HG02870 (cell line): ENCODE results near the gene SRSF7.
"Not testable (repeated sequence)": the region's sequence is repeated elsewhere in the genome, so short reads cannot be mapped to it uniquely, and the experiment has no call there.

ENCODE experiments used
- ATAC-seq: cut with Tn5 transposase; IDR thresholded peaks from one replicate; pipeline ENCODE4 v1.9.1; 2021; ENCODE audit warnings: mild to moderate bottlenecking, moderate library complexity; ENCODE audit not compliant: unreplicated experiment

SRSF7 gene

DNA sequence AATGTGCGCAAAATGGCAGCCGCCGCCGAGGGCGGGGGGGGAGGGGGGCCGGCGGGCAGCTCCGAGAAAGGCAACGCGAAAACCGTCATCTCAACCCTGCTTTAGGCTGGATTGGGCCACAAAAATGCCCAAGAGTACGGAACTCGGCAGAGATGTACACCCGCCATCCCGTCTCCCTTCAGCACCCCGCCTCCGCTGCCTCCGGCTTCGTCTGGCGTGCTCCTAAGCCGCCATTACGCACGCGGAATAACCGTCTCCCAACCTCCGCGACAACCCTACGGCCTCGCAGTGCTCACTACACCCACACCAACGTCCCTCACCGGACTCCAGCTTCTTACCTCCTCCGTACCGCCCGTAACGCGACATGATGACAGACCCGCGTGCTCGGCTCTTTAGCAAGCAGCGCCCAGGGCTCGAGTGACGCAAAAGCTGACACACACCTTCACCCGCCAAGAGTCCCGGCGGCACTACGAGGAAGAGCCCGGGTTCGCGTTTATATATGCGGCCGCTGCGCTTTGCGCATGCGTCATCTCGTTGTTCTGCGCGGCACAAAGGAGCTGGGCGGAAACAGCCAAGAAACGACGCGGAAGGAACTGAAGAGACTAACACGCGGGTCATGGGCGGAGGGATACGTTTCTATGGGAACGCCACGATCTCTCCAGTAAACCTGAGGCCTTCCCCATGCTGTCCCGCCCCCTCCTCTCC is at the start of gene SRSF7:
Gene SRSF7 (minus strand): TSS at position 471 of the 705 bp plus-strand sequence. CDS start 105 bp downstream, at position 366.
- peak; percentile 76 for ATAC-seq

GRCh38 chr2:38797953-38798352 is 46.8 kb upstream of the SRSF7 start:
- no peak for ATAC-seq

DNA sequence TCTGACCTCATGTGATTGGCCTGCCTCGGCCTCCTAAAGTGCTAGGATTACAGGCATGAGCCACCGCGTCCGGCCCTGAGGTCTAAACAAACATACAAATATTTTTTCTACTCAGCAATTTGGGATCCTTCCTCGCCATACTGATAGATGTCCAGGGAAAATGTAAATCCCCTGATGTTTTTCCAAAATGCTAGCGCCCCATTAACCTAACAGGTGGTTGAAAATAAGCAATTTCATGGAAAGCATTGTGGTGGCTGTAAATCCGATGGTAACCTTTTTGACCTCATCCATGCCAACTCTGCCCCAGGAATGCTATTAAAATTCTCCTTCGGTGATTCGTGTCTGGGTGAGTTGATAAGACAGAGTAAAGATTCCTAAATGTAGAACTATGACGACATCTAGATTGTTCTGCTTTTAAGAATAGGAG is 46.1 kb upstream of the SRSF7 start:
- ATAC-seq: no peak

GRCh38 chr2:38795016-38795415 is 43.9 kb upstream of the SRSF7 start:
- not testable (repeated sequence) for ATAC-seq

GRCh38 chr2:38794235-38794946 is 43.2 kb upstream of the SRSF7 start:
- ATAC-seq: no peak

DNA sequence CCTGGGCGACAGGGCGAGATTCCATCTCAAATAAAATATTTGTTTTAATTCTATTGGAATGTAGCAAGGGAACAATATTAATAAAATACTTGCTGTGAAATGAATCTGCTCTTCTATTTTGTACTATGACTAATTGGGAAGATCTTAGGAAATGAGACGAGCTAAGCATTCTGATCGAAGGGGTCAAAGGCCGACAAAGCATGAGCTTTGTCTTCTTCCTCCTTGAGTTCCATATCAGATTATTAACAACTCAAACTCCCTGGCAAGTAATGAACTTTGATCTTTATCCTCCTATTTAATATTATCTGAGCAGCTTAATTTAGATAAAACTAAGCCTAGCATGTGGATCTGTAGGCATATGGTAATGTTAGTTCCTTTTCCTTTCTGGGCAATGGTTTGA is 42.4 kb upstream of the SRSF7 start:
- no peak for ATAC-seq

- no peak for ATAC-seq
These were observed 41.6 kb upstream of the SRSF7 start for GRCh38 chr2:38792751-38793150.

- not testable (repeated sequence) for ATAC-seq
These were observed 41.2 kb upstream of the SRSF7 start for GRCh38 chr2:38792321-38792720.

DNA sequence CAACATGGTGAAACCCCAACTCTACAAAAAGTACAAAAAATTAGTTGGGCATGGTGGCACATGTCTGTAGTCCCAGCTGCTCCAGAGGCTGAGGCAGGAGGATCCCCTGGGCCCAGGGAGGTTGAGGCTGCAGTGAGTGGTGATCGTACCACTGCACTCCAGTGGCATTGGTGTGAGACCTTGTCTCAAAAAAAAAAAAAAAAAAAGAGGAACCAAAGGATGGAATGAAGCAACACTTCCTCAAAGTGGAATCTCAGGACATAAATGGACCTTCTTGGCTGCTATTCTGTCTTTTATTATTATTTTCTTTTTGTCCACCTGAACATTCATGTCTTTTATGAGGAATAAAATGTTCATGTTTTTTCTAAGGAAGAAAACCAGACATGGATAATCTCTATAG is 40.6 kb upstream of the SRSF7 start:
- no peak for ATAC-seq

DNA sequence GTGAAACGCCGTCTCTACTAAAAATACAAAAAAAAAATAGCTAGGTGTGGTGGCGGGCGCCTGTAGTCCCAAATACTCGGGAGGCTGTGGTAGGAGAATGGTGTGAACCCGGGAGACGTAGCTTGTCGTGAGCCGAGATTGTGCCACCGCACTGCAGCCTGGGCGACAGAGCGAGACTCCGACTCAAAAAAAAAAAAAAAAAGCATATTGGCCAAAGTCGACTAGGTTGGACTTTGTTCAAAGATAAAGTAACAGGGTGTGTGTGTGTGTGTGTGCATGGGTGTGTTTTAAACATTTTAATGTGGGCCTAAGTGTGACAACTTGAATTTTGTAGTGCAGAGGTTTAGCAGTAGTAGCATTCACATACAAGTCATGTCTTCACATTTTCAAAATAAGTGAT is 38.5 kb upstream of the SRSF7 start:
- ATAC-seq: no peak

- ATAC-seq: no peak
These were observed 37.1 kb upstream of the SRSF7 start for GRCh38 chr2:38788306-38788705.

DNA sequence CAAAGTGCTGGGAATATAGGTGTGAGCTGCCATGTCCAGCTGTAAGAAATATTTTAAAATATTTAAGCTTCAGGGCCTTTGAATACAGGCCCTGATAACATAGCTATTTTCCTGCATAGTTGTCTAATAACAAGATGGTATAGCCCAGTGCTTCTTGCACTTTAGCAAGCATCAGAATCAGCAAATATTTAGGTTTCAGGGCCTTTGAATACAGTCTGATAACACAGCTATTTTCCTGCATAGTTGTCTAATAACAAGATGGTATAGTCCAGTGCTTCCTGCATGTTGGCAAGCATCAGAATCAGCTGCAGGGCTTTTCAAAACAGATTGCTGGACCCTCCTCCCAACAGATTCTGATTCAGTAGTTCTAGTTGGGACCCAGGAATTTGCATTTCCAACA is 32.4 kb upstream of the SRSF7 start:
- ATAC-seq: no peak

DNA sequence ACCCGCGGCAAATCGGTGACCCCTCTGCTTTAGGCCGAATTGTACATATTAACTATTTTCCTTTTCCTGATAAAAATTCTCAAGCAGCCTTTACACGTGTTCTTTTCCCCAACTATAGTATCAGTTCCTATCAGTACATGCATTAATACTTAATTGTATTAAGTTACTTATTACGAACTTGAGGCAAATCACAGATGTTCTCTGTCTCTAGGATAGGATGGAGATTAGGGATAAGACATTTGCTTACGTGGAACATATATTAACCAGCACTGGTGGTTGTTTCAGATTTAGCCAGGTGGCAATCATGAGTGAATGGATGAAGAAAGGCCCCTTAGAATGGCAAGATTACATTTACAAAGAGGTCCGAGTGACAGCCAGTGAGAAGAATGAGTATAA is 27.5 kb upstream of the SRSF7 start:
- ATAC-seq: no peak

DNA sequence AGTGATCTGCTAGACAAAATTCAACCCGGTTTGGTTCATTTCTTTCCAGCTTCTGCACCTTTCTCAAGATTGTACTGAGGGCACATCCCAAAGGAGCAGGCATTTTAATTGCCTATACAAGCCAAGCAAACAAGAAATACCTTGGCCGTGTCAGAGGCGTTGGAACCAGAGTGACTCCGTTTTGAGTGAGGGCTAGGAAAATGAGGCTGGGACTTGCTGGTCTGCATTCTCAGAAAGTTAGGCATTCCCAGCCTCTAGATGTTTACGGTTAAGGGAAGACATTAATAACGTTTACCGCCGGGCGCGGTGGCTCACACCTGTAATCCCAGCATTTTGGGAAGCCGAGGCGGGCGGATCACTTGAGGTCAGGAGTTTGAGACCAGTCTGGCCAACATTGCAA is 25.4 kb upstream of the SRSF7 start:
- no peak for ATAC-seq

GRCh38 chr2:38775921-38776225 is 24.7 kb upstream of the SRSF7 start:
- no peak for ATAC-seq

- ATAC-seq: no peak
These were observed 24.1 kb upstream of the SRSF7 start for GRCh38 chr2:38775097-38775920.

DNA sequence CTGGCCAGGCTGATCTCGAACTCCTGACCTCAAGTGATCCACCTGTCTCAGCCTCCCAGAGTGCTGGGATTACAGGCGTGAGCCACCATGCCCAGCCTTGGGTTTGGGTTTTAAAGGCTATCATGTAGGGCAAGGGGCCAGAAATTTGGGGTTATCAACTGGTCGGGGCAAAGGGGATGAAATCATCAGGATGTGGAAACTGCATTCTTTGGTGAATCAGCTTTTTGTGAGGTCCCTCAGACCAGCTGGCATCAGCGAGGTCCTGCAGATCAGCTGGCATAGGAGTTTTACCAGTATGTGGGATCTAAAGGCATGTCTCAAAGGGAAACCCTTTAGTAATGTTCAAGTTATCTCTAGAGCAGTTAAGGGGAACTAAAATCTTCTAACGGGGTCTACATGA is 20.5 kb upstream of the SRSF7 start:
- no peak for ATAC-seq

DNA sequence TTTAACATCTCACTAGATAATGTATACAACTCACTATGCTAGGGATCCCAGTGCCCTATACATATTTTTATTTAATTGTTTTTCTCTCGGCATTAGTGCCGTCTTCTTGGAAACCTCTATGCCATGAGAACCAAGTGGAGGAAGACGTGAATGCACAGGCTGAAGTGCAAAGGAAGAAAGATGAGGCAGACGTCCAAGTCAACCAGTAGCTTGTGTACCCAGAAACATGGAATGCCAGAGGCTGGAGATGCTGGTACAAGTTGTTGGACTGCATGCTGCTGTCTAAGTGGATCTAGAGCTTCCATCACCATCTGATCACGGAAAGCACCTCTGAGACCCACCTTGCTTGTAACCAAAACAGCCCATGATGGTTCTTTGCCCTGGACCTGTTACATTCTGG is 14.4 kb upstream of the SRSF7 start:
- no peak for ATAC-seq

- ATAC-seq: no peak
These were observed 14.0 kb upstream of the SRSF7 start for GRCh38 chr2:38765149-38765548.

DNA sequence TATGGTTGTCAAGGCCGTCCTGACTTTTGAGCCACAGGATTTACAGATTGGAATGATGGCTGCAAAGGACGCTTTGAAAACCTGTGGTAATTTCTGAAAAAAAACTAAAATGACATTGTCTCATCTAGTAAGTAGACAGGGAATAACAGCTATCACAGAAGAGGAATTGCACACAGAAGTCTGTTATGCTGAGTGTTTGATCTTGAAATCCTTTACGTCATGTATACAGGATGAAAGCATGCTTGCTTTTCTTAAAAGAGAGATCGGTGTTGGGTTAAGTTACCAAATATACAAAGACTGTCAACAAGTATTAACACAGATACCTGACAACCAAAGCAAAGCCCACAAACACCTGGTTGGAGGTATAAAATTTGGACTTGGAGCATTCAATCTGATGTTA is 12.6 kb upstream of the SRSF7 start:
- no peak for ATAC-seq

DNA sequence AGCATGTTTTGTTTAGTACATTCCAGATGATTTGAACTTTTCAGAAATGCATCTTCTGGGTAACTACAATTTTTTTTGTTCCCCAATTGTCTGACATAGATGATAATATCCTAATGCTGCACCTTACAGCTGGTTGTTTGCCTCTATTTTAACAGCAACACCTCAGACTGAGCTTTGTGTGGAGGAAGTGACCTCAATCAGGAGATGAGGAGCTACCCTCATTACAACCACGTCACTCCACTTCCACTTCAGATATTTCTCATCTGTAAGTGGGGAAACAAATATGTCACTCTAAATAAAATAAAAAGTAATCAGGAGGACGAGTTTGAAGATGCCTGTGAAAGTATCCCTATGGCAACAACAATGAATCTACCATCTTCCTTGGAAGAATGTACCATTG is 12.1 kb upstream of the SRSF7 start:
- ATAC-seq: no peak

GRCh38 chr2:38755891-38756290 is 4.7 kb upstream of the SRSF7 start:
- ATAC-seq: not testable (repeated sequence)
